Left lobe of liver (tissue), 2 donors: ENCODE measurements around the gene ZNF414. TPM values are rescaled to one million over a fixed set of nuclear protein-coding genes. Genes with fewer than 3 reads are reported as not detected.
"Not testable (repeated sequence)": the region's sequence is repeated elsewhere in the genome, so short reads cannot be mapped to it uniquely, and the experiment has no call there.

ENCODE experiments used
- ATAC-seq: fragments of 200-7000 bp; cut with Tn5 transposase; one replicate; pipeline ENCODE4 v1.9.1; 2020; ENCODE audit warnings: mild to moderate bottlenecking, moderate library complexity
- DNase-seq: peaks from one replicate; pipeline ENCODE4 v3.0.0-alpha.2; 2020; ENCODE audit warnings: low spot score
- total RNA-seq: library from RNA; stranded (reverse); gene quantifications from one replicate; pipeline ENCODE4 v1.2.1, GENCODE V29; 2021
- donor health status: DM: no; HTN: no; CAD: no; lungs with moderate emphysema.
- donor health status: DM: no; HTN: yes; CAD: no.

Gene ZNF414
- 12.0 TPM for total RNA-seq

GRCh38 chr19:8513687-8514504 lies at the start of gene ZNF414:
Gene ZNF414 (minus strand): TSS chr19:8514167. CDS start chr19:8514046, 121 bp downstream.
- peak; percentile 96 for DNase-seq
- peak; percentile 93 for ATAC-seq

GRCh38 chr19:8561075-8561764 lies 47.3 kb upstream of the ZNF414 start:
- DNase-seq (no peak), ATAC-seq (no peak)

GRCh38 chr19:8558325-8558724 lies 44.4 kb upstream of the ZNF414 start:
- no peak for ATAC-seq
- DNase-seq: no peak

GRCh38 chr19:8557642-8558238 lies 43.8 kb upstream of the ZNF414 start:
- ATAC-seq (peak; percentile 39), DNase-seq (no peak)

GRCh38 chr19:8553729-8554128 lies 39.8 kb upstream of the ZNF414 start:
- not testable (repeated sequence) for DNase-seq, ATAC-seq

GRCh38 chr19:8552810-8553209 lies 38.8 kb upstream of the ZNF414 start:
- ATAC-seq: no peak
- DNase-seq: no peak

- ATAC-seq: no peak
- no peak for DNase-seq
Observed at GRCh38 chr19:8550070-8550469, 36.1 kb upstream of the ZNF414 start.

- DNase-seq: no peak
- ATAC-seq: no peak
Observed at GRCh38 chr19:8545743-8546142, 31.8 kb upstream of the ZNF414 start.

- ATAC-seq (no peak), DNase-seq (no peak)
Observed at GRCh38 chr19:8544168-8544567, 30.2 kb upstream of the ZNF414 start.

GRCh38 chr19:8539621-8540149 lies 25.7 kb upstream of the ZNF414 start:
- DNase-seq: no peak
- no peak for ATAC-seq

GRCh38 chr19:8537099-8537498 lies 23.1 kb upstream of the ZNF414 start:
- ATAC-seq: no peak
- DNase-seq: no peak

GRCh38 chr19:8536282-8536681 lies 22.3 kb upstream of the ZNF414 start:
- ATAC-seq: no peak
- DNase-seq: no peak

- ATAC-seq (no peak), DNase-seq (no peak)
Observed at GRCh38 chr19:8532225-8532624, 18.3 kb upstream of the ZNF414 start.

- no peak for DNase-seq
- no peak for ATAC-seq
Observed at GRCh38 chr19:8531470-8531869, 17.5 kb upstream of the ZNF414 start.

GRCh38 chr19:8530061-8530679 lies 16.2 kb upstream of the ZNF414 start:
- ATAC-seq (no peak), DNase-seq (no peak)

GRCh38 chr19:8529369-8530006 lies 15.5 kb upstream of the ZNF414 start:
- ATAC-seq (no peak), DNase-seq (no peak)

GRCh38 chr19:8528500-8528899 lies 14.5 kb upstream of the ZNF414 start:
- DNase-seq (no peak), ATAC-seq (no peak)

GRCh38 chr19:8526345-8527091 lies 12.6 kb upstream of the ZNF414 start:
- DNase-seq: peak; percentile 90
- ATAC-seq: peak; percentile 71

- DNase-seq (no peak), ATAC-seq (no peak)
Observed at GRCh38 chr19:8525401-8525684, 11.4 kb upstream of the ZNF414 start.

- ATAC-seq: no peak
- DNase-seq: no peak
Observed at GRCh38 chr19:8519388-8519787, 5.4 kb upstream of the ZNF414 start.
